Activated CD4-positive, alpha-beta T cell treated with anti-CD3 and anti-CD28 coated beads for 24 hours (primary cell): Measurements from ENCODE around the gene FOXN1.

Source experiments
- DNase-seq, 2 donors: peaks; one replicate each; pipeline ENCODE4 v3.0.0-alpha.2; 2020; ENCODE audit warnings: low read depth in 2 of 2

Gene FOXN1

DNA sequence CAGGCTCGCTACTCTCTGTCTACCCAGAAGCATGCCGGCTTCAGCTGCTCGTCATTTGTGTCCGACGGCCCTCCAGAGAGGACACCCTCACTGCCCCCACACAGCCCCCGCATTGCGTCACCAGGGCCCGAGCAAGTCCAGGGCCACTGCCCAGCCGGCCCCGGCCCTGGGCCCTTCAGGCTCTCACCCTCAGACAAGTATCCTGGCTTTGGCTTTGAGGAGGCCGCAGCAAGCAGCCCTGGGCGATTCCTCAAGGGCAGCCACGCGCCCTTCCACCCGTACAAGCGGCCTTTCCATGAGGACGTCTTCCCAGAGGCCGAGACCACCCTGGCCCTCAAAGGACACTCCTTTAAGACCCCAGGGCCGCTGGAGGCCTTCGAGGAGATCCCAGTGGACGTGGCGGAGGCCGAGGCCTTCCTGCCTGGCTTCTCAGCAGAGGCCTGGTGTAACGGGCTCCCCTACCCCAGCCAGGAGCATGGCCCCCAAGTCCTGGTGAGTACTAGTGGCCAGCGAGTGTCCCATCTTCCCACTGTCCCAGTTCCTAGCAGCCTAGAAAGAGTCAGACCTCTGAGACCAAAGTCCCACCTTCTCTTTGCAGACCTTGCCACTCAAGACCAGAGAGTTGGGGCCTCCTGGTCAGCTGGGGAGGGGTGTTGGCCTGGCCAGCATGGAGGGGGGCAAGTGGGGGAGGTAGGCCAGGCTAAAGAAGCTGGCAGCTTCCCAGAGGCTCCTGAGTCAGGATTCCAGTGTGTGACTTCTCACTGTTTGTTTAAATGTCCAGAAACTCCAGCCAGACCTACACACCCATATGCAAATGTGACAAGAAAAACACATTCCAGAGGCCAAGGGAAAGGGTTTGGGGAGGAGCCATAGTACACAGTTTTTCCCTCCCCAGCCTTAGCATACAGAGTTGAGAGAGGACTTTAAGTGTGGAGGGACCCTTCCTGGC is 18.6 kb downstream of the FOXN1 start:
- no peak for DNase-seq

DNA sequence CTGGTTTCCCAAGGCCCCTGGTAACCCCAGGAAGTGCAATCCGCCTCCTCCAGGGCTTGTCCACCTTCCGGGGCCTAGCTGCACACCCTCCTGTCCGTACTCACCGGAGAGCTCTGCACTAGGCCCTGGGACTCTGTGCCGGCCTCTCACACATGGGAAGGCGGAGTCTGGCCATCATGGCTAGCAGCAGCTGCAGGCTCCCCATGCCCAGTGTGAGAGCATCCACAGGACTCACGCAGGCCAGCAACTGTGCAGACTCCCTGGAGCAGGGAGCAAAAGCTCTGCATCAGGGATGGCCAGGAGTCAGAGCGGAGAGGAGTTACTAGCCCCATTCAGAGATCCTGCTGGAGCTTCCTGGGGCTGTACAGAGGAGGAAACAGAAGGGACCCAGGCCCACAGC is 20.2 kb downstream of the FOXN1 start:
- no peak for DNase-seq

DNA sequence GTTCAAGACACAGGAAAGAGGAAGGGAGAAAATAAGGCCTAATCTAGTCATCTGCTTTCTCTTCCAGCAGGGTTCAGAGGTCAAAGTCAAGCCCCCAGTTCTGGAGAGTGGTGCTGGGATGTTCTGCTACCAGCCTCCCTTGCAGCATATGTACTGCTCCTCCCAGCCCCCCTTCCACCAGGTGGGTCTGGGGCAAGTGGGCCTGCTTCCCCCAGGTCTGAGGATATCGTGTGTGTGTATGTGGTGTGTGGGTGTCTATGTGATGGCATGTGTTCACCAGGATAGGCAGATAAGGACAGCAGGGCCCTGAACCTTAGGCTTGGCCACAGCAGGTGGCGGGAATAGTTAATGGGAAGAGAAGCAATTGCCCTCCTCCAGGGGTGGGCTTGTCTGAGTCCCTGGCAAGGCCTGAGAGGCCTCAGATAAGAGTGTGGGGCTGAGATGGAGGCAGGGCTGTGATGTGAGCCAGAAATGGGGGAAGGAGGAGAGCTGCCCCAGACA is 21.1 kb downstream of the FOXN1 start:
- no peak for DNase-seq

DNA sequence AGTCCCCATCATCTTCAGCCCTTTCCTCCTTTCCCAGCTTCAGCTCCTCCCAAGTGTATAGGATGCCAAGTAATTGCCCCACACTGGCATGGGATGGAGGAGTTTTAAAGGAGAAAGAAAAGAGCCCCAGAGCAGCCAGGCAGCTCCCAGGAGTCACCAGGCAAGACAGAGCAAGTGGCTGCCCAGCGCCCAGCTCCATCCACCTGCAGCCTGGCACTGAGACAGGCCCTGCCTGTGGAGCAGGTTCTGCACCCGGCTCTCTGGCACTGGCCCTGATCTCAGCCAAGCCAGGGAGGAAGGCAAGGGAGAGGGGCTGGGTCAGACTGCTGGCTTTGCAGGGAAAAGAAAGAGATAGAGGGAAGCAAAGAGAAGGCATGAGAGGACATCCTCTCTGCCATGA is 21.7 kb downstream of the FOXN1 start:
- DNase-seq: no peak

DNA sequence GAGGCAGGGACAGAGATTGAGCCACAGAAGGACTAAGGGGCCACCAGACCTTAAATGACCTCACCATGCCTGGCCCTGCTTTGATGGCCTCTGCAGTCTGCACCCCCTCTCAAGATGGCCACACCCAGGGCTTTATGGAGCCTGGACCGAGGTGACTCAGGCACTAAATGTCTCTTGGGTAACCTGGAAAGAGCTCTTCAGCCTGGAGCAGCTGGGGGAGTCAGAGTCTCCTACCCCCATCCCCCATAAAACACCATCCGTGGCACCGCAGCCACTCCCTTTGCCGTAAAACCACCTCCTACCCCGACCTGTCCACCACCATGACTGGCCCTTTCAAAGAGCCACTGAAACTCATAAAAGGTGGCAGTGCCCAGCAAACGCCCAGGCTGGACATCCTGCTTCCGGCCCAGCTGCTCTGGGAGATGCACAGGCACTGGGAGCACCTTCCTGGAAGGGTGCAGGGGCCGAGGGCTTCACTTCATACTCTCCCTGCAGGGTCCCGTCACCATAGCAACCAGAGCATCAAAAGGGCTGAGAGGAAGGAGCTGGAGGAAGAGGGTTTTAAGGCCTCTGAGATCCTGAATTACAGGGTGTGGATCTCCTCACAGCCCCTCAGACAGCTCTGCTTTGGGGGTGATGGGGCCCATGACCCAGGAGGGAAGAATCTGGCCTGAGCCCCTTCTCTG is 22.3 kb downstream of the FOXN1 start:
- no peak for DNase-seq

DNA sequence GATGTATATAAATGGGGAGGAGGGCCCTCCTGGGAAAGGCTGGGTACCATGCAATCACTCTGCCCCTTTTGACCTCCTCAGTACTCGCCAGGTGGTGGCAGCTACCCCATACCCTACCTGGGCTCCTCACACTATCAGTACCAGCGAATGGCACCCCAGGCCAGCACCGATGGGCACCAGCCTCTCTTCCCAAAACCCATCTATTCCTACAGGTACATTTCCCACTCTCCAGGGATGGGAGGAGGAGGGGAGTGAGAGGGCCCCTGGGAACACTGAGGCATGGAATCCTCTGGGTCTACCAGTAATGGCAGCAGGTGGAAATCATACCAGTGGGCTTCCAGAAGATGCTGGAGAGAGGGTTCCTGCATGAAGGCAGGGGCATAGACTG is 22.9 kb downstream of the FOXN1 start:
- no peak for DNase-seq

DNA sequence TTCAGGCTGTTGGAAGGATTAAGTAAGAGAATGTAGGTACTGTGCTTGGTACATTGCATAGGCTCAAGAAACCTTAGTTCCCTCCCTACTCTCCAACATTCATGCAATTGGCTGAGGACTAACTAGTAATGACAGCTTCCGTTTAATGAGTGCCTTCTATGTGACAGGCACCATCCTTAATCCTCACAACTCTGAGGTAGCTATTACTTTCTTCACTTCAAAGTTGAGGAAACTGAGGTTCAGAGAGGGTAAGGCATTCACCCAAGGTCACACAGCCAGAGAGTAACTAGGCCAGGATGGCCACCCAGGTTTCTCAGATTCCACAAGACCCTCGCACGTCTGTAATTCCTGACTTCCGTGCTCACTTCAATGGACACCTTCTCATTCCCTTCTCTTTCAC is 24.1 kb downstream of the FOXN1 start:
- DNase-seq: no peak

DNA sequence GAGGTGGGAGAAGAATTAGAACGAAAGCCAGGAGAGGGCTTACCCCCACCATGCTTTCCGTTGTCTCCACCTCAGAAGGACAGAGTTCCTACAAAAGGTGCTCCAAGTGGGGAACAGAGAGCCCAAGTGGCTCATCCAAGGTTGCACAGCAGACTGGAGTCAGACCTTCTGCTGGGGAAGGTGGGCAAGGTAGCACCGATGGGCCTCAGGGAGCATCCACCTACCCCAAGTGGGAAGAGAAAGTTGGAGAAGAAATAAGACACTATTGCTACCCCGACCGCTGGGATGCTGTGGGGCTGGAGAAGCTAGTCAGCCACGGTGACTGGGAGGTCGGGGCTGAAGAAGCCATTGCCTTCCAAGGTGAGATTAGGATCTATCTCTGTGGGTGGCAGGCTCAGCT is 24.8 kb downstream of the FOXN1 start:
- no peak for DNase-seq

DNA sequence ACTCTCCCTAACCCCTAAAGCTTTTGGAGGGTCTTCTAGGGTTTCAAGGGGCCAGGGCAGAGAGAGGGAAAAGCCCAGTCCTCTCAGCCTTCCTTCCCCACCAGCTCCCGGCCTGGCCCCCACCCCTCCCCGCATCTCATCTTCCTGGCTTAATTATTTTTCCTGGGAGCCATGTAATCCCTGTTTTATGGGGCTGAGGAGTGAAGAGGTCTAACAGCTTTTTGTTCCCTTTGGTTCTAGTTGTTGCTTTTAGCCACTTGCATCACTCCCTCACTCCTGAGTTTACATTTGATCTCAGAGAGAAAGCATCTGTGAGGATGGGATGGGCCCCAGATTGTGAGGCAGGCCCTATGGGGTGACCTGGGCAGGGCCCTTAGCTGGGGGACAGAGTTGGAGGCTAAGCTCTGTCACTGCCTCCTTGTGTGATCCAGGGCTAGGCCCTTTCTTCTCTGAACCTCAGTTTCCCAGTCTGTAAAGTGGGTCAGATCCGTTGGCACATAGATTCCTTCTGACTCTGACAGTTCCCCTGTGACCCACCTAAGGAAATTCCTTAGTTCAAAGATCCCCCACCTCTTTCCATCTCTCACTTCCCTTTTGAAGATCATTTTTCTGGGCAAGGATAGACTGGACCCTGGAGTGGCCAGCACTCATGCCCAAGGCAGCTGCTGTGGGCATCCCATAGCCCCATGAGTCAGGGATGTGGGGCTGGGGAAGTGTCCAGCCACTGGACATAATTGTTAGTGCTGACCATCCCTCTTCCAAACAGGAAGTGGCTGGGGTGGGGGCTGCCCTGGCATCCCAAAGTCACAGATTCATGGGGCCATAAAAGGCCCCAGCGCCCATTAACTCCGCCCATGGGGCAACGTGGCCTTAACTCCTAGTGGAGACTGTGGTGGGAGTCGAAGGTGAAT is 26.2 kb downstream of the FOXN1 start:
- no peak for DNase-seq

DNA sequence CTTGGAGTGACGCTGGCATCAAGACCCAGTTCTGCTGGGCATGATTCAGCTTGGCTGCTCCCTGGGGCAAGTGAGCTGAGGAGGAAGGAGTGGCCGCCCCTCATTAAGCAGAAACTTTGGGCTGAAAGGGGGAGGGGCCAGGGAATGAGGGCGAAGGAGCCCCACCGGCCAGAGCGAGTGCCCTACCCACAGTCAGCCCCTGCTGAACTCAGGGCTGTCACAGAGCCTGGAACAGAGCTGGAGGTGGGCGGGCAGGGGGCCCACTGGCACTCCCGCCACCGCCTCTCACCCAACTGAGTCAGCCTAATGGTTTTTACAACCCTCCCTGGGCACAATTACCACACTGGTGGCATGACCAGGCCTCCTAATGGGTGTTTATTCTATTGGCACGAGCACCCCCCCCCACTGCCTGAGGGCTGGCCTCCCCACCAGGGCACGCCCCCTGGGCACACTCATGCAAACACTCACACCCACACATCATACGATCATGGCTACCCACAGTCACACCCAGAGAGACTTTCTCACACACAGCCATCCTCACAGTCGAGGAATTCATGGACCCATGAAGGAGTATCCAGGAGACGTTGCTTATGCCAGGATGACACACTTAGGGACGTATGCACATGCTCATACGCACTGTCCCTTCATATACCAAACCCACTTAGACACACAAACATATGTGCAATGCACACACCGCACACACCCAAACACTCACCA is 27.1 kb downstream of the FOXN1 start:
- no peak for DNase-seq

DNA sequence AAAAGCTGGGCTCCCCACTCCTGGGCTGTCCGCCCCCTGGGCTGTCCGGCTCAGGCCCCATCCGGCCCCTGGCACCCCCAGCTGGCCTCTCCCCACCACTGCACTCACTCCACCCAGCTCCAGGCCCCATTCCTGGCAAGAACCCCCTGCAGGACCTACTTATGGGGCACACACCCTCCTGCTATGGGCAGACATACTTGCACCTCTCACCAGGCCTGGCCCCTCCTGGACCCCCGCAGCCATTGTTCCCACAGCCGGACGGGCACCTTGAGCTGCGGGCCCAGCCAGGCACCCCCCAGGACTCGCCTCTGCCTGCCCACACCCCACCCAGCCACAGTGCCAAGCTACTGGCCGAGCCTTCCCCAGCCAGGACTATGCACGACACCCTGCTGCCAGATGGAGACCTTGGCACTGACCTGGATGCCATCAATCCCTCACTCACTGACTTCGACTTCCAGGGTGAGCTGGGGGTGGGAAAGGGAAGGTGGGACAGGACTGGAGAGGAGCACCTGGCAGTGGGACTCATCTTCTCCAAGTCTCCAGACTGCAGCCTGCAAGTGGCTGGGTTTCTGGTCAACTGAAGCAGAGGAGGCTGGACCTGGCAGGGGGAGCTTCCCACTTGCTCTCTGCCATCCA is 28.7 kb downstream of the FOXN1 start:
- no peak for DNase-seq

DNA sequence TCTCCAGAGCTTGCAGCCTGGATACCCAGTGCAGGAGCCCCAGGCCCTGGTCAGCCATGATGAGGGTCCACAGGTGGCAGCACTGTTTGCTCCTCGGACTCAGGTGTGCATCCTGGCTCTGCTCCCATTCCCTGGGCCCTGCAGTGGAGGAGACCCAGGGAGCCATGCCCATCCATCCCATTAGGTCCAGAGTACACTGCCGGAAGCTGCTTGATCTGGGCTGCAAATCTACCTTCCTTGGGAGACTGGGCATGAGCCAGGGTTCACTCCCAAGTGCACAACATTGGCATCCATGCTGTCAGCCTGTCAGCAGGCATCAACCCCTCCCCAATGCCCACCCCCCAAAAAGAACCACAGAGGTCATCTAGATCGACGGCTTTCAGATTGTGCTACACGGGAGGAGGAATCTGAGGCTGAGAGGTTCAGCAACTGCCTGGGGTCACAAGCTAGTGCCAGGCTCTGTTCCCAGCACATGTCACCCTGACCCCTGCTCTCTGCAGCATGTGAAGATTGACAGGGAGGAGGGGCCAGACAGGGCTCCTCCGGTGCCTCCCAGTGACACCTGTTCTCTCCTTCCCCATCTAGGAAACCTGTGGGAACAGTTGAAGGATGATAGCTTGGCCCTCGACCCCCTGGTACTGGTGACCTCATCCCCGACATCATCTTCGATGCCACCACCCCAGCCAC is 30.5 kb downstream of the FOXN1 start:
- DNase-seq: no peak

DNA sequence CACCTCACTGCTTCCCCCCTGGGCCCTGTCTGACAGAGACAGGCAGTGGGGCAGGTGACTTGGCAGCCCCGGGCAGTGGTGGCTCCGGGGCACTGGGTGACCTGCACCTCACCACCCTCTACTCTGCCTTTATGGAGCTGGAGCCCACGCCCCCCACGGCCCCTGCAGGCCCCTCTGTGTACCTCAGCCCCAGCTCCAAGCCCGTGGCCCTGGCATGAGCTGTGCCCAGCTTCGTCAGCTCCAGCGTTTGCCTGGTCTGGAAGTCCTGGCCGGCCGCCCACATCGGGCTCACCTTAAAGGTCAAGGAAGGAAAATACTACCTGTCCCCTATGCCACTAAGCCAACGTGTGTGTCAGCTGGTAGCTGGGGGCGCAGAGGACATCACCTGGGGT is 31.1 kb downstream of the FOXN1 start:
- DNase-seq: no peak

DNA sequence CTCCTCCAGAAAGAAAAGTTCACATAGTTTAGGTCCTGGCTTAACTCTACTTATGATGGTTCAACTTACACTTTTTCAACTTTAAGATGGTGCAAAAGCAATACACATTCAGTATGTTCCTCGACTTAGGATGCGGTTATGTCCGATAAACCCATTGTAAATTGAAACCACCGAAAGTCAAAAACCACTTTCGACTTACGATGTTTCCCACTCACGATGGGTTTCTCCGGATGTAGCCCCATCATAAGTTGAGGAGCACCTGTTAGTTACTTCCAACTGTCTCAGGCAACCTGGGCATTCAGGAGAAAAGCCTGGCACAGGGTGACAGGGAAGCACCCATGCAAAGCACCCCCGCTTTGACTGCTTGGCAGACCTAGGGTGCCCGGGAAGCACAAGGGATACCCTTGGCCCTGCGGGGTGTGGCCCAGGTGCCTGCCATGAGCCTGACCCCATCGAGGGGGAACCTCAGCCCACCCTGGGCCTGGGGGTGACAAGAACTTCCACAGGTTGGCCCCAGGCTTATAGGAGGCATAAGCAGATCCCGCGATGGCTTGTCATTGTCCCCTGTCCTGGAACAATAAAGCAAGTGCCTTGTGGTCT is 32.2 kb downstream of the FOXN1 start:
- DNase-seq: no peak

DNA sequence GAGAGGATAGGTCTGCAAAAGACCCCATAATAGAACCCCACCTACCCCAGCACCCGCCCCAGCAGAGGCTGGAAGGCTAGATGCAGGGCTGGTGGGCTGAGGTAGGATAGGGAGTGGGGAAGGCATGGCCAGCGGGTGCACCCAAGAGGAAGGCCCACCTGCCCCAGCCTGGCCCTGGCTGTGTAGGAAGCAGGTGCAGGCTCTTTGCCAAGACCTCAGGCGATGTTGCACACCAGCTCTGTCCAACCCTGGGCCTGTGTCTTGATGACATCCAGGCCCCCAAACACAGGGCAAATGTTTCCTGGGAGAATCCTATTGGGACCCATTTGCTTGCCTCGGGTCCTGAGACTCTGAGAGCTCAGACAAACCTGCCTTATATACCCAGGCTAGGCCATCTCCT is 34.1 kb downstream of the FOXN1 start:
- no peak for DNase-seq

DNA sequence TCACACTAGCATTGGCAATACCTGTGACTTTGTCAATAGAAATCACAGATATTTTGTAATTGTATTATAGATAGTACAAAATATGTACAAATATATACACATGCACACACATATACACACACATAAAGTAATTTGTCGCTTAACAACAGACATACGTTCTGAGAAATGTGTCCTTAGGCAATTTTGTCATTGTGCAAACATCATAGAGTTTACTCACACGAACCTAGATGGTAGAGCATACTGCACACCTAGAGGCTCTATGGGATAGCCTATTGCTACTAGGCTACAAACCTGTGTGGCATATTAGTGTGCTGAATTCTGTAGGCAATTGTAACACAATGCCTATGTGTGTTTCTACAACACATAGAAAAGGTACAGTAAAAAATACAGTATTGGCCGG is 35.3 kb downstream of the FOXN1 start:
- DNase-seq: no peak

DNA sequence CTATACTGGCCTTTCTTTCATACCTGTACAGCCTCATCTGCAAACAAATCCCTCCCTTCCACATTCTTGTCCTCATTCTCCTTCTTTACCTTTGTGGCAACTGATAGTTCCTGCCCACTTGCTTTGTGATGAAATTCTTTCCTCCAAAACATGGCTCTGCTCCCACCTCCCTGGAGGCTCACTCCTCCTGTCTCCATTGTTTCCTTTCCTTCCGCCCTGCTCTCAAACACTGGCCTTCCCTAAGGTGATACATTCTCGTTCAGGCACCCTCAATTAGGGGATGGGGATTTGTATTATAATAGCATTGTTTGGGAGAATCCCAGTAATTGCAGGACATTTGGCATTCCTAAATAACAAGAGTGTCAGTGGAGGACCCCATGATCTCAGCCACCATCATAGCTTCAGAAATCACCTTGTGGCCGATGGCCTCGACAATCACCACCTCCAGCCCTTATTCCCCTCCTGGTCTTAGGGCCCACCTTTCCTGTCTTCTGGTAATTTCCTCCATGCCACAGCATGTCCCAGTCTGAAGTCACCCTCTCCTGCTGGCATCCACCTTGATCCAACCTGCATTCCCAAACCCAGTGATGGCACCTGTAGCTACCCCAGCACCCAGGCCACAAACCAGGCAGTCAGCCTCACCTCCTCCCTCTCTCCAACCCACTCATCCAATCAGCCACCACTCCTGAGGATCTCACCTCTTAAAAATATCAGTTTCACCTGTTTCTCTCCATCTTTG is 38.4 kb downstream of the FOXN1 start:
- DNase-seq: no peak

DNA sequence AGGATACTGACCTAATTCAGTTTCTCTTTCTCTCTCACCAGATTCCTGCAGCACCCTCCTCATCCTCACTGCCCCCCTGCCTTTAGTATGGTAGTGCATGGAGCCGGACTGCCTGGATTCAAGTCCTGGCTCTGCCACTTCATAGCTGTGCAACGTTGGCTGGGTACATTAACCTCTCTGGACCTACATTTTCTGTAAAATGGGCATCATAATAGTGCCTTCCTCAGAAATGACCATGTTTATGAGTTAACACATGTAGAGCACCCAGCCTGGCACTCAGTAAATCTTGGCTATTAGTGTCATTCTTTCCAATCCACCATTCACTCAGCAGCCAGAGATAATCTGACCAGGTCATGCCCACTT is 39.0 kb downstream of the FOXN1 start:
- DNase-seq: no peak

DNA sequence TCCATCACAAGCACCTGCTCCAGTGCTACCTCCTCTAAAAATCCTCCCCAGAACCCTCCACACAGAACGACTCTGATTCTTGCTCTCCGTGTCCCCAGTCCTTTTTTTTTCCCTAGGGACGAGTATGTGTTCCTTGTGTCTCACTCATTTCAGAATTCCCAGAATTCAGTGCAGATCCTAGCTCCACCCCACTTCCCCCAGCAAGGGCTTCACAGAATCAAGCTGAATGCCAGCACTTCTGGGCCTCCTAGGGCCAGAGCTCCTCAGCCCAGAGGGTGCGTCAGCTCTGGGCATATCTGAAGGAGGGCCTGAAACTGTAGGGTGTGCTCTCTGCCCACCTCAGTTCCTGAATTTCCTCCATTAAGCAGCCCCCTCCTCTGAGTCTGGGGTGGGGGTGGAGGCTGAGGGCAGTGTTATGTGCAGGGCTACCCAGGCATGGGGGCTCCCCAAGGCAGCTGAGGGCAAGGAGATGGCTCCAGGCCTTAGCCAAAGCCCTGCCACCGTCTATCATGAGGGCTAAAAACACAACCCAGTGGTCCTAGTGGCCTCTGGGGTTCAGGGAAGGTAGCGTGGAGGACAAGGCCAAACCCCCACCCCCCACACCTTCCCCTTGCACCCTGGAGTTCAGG is 39.8 kb downstream of the FOXN1 start:
- no peak for DNase-seq
